Small intestine (tissue), 7 donors: ENCODE results near the gene NUDT1. TPM values are rescaled to one million over a fixed set of nuclear protein-coding genes. Genes with fewer than 3 reads are reported as not detected.

Experiments used
- DNase-seq, 2 donors: peaks; one replicate each; pipeline versions ENCODE4 v3.0.0 to v3.0.0-alpha.2; 2013
- FAIRE-seq: peaks from 2 replicates; lab custom pipeline; 2012; peaks lifted over from hg19 to GRCh38; lab: Jason Lieb, UNC
- H3K27ac ChIP-seq, 3 donors: one replicate each; pipeline ENCODE4 v1.5.1; 2013; ENCODE audit warnings: low read length in 2 of 3, mild to moderate bottlenecking in 2 of 3, control low read depth in 1 of 3, inconsistent platforms in 1 of 3, low read depth in 1 of 3, moderate library complexity in 1 of 3
- H3K27me3 ChIP-seq, 3 donors: one replicate each; pipeline ENCODE4 v1.6.1; 2013; ENCODE audit warnings: low read length in 3 of 3, inconsistent platforms in 1 of 3; ENCODE audit not compliant: control insufficient read depth in 3 of 3, insufficient read depth in 3 of 3
- H3K36me3 ChIP-seq, 3 donors: one replicate each; pipeline ENCODE4 v1.6.1; 2013; ENCODE audit warnings: low read length in 3 of 3, inconsistent platforms in 1 of 3, low read depth in 1 of 3, mild to moderate bottlenecking in 1 of 3, moderate library complexity in 1 of 3; ENCODE audit not compliant: control insufficient read depth in 3 of 3, insufficient read depth in 2 of 3
- H3K4me1 ChIP-seq, 3 donors: one replicate each; pipeline ENCODE4 v1.6.1; 2013; ENCODE audit warnings: low read length in 2 of 3, inconsistent platforms in 1 of 3, low read depth in 1 of 3, mild to moderate bottlenecking in 1 of 3, moderate library complexity in 1 of 3; ENCODE audit not compliant: control insufficient read depth in 3 of 3, insufficient read depth in 2 of 3
- H3K4me3 ChIP-seq, 3 donors: one replicate each; pipeline ENCODE4 v1.5.1; 2013; ENCODE audit warnings: low read length in 3 of 3, control low read depth in 1 of 3, inconsistent platforms in 1 of 3, low read depth in 1 of 3, mild to moderate bottlenecking in 1 of 3, moderate library complexity in 1 of 3
- H3K9me3 ChIP-seq, 2 donors: one replicate each; pipeline ENCODE4 v1.6.1; 2013; ENCODE audit warnings: low read depth in 1 of 2, low read length in 1 of 2; ENCODE audit not compliant: control insufficient read depth in 2 of 2, insufficient read depth in 1 of 2
- WGBS, 3 donors: extraction: QIAGEN DNeasy Blood & Tissue Kit; methylation state at CpG; one replicate each; pipeline ENCODE4 v1.1.7; 2013; 5-methylcytosine and 5-hydroxymethylcytosine counted together
- polyA plus RNA-seq, 4 donors: library from polyadenylated mRNA; stranded (reverse) in 3 of 4; unstranded in 1 of 4; fragments of 200-250 nt in 3 of 4; fragments of 120-200 nt in 1 of 4; gene quantifications; one replicate each; pipeline versions ENCODE4 v1.2.1 to v1.2.3, GENCODE V29; 2013
- donor health status: healthy with polysubstance abuse.
- donor health status: control.
- donor health status: control.
- donor health status: Bipolar disorder and iron deficiency.
- donor health status: healthy.

Gene NUDT1
- polyA plus RNA-seq, 4 donors, result 22.1 to 39.6 (median 22.4) TPM

GRCh38 chr7:2210551-2211258 lies 31.3 kb upstream of the NUDT1 start:
- H3K9me3 ChIP-seq, result peaks cover 0 to 3% of the 10 kb centered on the region in 2 donors
- H3K36me3 ChIP-seq, result peaks cover 2 to 78% (median 19%) of the 10 kb centered on the region in 3 donors
- H3K4me3 ChIP-seq, result no peak overlapping the region
- no peak for DNase-seq
- H3K27ac ChIP-seq, result no peak overlapping the region
- no peaks in the 10 kb centered on the region for H3K27me3 ChIP-seq
- no peak for FAIRE-seq
- H3K4me1 ChIP-seq, result no peaks in the 10 kb centered on the region
- 94 to 96% (median 95%) methylated on average over 27 to 30 of the region's 30 CpGs for WGBS, 3 donors

- H3K4me1 ChIP-seq, result no peaks in the 10 kb centered on the region
- H3K27ac ChIP-seq, result no peak overlapping the region
- DNase-seq, result no peak
- no peak overlapping the region for H3K4me3 ChIP-seq
- H3K9me3 ChIP-seq, result peaks cover 0 to 3% of the 10 kb centered on the region in 2 donors
- 91 to 93% (median 91%) methylated on average over 15 of the region's 15 CpGs for WGBS, 3 donors
- H3K36me3 ChIP-seq, result peaks cover 2 to 83% (median 25%) of the 10 kb centered on the region in 3 donors
- no peaks in the 10 kb centered on the region for H3K27me3 ChIP-seq
- no peak for FAIRE-seq
Observed at GRCh38 chr7:2211259-2211880, 30.7 kb upstream of the NUDT1 start.

GRCh38 chr7:2211926-2212325 lies 30.1 kb upstream of the NUDT1 start:
- H3K36me3 ChIP-seq, result peaks cover 2 to 88% (median 27%) of the 10 kb centered on the region in 3 donors
- FAIRE-seq, result no peak

GRCh38 chr7:2212906-2213305 lies 29.1 kb upstream of the NUDT1 start:
- H3K36me3 ChIP-seq, result peaks cover 2 to 90% (median 28%) of the 10 kb centered on the region in 3 donors
- no peaks in the 10 kb centered on the region for H3K4me1 ChIP-seq
- FAIRE-seq (no peak), DNase-seq (no peak)
- no peak overlapping the region for H3K4me3 ChIP-seq
- WGBS, 3 donors, result 96 to 99% (median 98%) methylated on average over 10 of the region's 10 CpGs
- H3K27ac ChIP-seq, result no peak overlapping the region
- H3K27me3 ChIP-seq, result no peaks in the 10 kb centered on the region
- H3K9me3 ChIP-seq, result peaks cover 0 to 3% of the 10 kb centered on the region in 2 donors

More at GRCh38 chr7:2211926-2212325, 30.1 kb upstream of the NUDT1 start:
- Histone ChIP-seq H3K9me3 (peaks cover 0 to 3% of the 10 kb centered on the region in 2 donors), H3K27me3 (no peaks in the 10 kb centered on the region), H3K4me1 (no peaks in the 10 kb centered on the region), H3K27ac (no peak overlapping the region), H3K4me3 (no peak overlapping the region)
- 95 to 97% (median 96%) methylated on average over 13 of the region's 13 CpGs for WGBS, 3 donors
- DNase-seq, result no peak

GRCh38 chr7:2213551-2214215 lies 28.3 kb upstream of the NUDT1 start:
- DNase-seq (no peak), FAIRE-seq (no peak)
- Histone ChIP-seq H3K27me3 (no peaks in the 10 kb centered on the region), H3K36me3 (peaks cover 2 to 92% (median 25%) of the 10 kb centered on the region in 3 donors), H3K4me1 (no peaks in the 10 kb centered on the region), H3K9me3 (peaks cover 0 to 3% of the 10 kb centered on the region in 2 donors), H3K27ac (no peak overlapping the region), H3K4me3 (no peak overlapping the region)
- WGBS, 3 donors, result 94 to 96% (median 95%) methylated on average over 15 of the region's 15 CpGs

GRCh38 chr7:2214636-2215035 lies 27.4 kb upstream of the NUDT1 start:
- Histone ChIP-seq H3K4me1 (no peaks in the 10 kb centered on the region), H3K36me3 (peaks cover 2 to 93% (median 25%) of the 10 kb centered on the region in 3 donors), H3K27ac (no peak overlapping the region), H3K27me3 (no peaks in the 10 kb centered on the region), H3K4me3 (no peak overlapping the region), H3K9me3 (peaks cover 0 to 3% of the 10 kb centered on the region in 2 donors)
- DNase-seq (no peak), FAIRE-seq (no peak)
- 89 to 94% (median 91%) methylated on average over 9 of the region's 9 CpGs for whole genome bisulfite sequencing, 3 donors

GRCh38 chr7:2215851-2216250 lies 26.2 kb upstream of the NUDT1 start:
- Histone ChIP-seq H3K27me3 (no peaks in the 10 kb centered on the region), H3K4me3 (no peak overlapping the region), H3K27ac (no peak overlapping the region), H3K4me1 (no peaks in the 10 kb centered on the region), H3K9me3 (peaks cover 0 to 3% of the 10 kb centered on the region in 2 donors), H3K36me3 (peaks cover 2 to 96% (median 26%) of the 10 kb centered on the region in 3 donors)
- 93 to 99% (median 95%) methylated on average over 17 of the region's 17 CpGs for WGBS, 3 donors
- FAIRE-seq, result no peak
- DNase-seq, result no peak

GRCh38 chr7:2217206-2217605 lies 24.8 kb upstream of the NUDT1 start:
- Histone ChIP-seq H3K27ac (no peak overlapping the region), H3K4me3 (no peak overlapping the region), H3K27me3 (no peaks in the 10 kb centered on the region), H3K9me3 (peaks cover 0 to 3% of the 10 kb centered on the region in 2 donors), H3K36me3 (peaks cover 6 to 94% (median 25%) of the 10 kb centered on the region in 3 donors), H3K4me1 (no peaks in the 10 kb centered on the region)
- WGBS, 3 donors, result 86 to 95% (median 90%) methylated on average over 10 of the region's 10 CpGs
- FAIRE-seq (no peak), DNase-seq (no peak)
